K562 (cell line): Measurements from ENCODE around the gene RPL29. TPM values are rescaled to one million over a fixed set of nuclear protein-coding genes. Genes with fewer than 3 reads are reported as not detected.

Source experiments
- ATAC-seq: fragments of 200-7000 bp; cut with Tn5 transposase; 3 replicates; pipeline ENCODE4 v1.9.1; 2020; ENCODE audit warnings: moderate library complexity
- BruUV-seq: library from RNA; stranded (reverse); fragments of 400-500 nt; replicated peaks from 2 replicates; lab custom pipeline; 2021; lab: Mats Ljungman, UMichigan
- CTCF ChIA-PET: fragments of 300-600 bp; formaldehyde crosslinking; extraction: SDS; loops from one replicate; lab custom pipeline; 2021; ENCODE audit warnings: low intra/inter-chr PET ratio; lab: Yijun Ruan, JAX
- POLR2A ChIA-PET: fragments of 300-600, 350-650 bp; sonication (Branson Sonifier 250); formaldehyde crosslinking; extraction: SDS; loops from one replicate; lab custom pipeline; 2021; ENCODE audit warnings: antibody characterized with exemption, inconsistent platforms; lab: Yijun Ruan, JAX
- DNase-seq, 4 experiments: peaks; one replicate each; pipeline versions ENCODE4 v3.0.0 to v3.0.0-alpha.2; 2011 to 2018; ENCODE audit warnings: low spot score in 3 of 4, mixed read lengths in 3 of 4; ENCODE audit errors: extremely low read depth in 1 of 4
- FAIRE-seq: peaks from 2 replicates; lab custom pipeline; 2011; peaks lifted over from hg19 to GRCh38; lab: Jason Lieb, UNC
- H2AFZ ChIP-seq: 2 replicates; pipeline ENCODE4 v1.6.0; 2011; ENCODE audit warnings: low read depth, low read length, control low read depth, inconsistent platforms
- H3K27ac ChIP-seq: fragments of 200-600 bp; 3 replicates; pipeline ENCODE4 v1.8.0; 2011; ENCODE audit warnings: low read depth, mild to moderate bottlenecking, control low read depth, inconsistent platforms, low read length, moderate library complexity, mixed read lengths; ENCODE audit errors: extremely low read depth
- H3K27me3 ChIP-seq, 2 experiments: fragments of 300-600 bp in 1 of 2; 2 replicates in 1 of 2; 3 replicates in 1 of 2; pipeline versions ENCODE4 v1.6.0 to v1.8.0; 2011; ENCODE audit warnings: inconsistent platforms in 2 of 2, low read length in 2 of 2, mild to moderate bottlenecking in 1 of 2, mixed read lengths in 1 of 2, moderate library complexity in 1 of 2; ENCODE audit not compliant: control insufficient read depth in 2 of 2, insufficient read depth in 2 of 2
- H3K36me3 ChIP-seq: fragments of 300-600 bp; 3 replicates; pipeline ENCODE4 v1.8.0; 2011; ENCODE audit warnings: mild to moderate bottlenecking, low read length, inconsistent platforms; ENCODE audit not compliant: control insufficient read depth, insufficient read depth
- H3K4me1 ChIP-seq, 2 experiments: fragments of 200-600 bp in 1 of 2; replicated peaks in 1 of 2; 2 replicates in 1 of 2; 3 replicates in 1 of 2; pipeline versions ENCODE4 v1.5.1 to v1.8.0; 2011; ENCODE audit warnings: inconsistent platforms in 2 of 2, low read length in 2 of 2, mild to moderate bottlenecking in 1 of 2, mixed read lengths in 1 of 2, moderate library complexity in 1 of 2; ENCODE audit not compliant: control insufficient read depth in 2 of 2, insufficient read depth in 2 of 2
- H3K4me2 ChIP-seq: 2 replicates; pipeline ENCODE4 v1.6.1; 2011; ENCODE audit warnings: low read length, control low read depth, inconsistent platforms, mixed read lengths; ENCODE audit not compliant: insufficient read depth
- H3K4me3 ChIP-seq: fragments of 200-600 bp; sonication (generic), shearing (Covaris generic); 2 replicates; pipeline ENCODE4 v1.5.1; 2016; ENCODE audit warnings: control low read depth, inconsistent platforms
- H3K79me2 ChIP-seq: fragments of 200-600 bp; 3 replicates; pipeline ENCODE4 v1.8.0; 2011; ENCODE audit warnings: low read length, inconsistent platforms; ENCODE audit not compliant: control insufficient read depth, insufficient read depth
- H3K9ac ChIP-seq, 2 experiments: 2 replicates each; pipeline versions ENCODE4 v1.6.0 to v1.6.1; 2011; ENCODE audit warnings: low read depth in 2 of 2, low read length in 2 of 2, control low read depth in 1 of 2, inconsistent platforms in 1 of 2, mild to moderate bottlenecking in 1 of 2, mixed read lengths in 1 of 2; ENCODE audit not compliant: insufficient read depth in 1 of 2
- H3K9me1 ChIP-seq: one replicate; pipeline ENCODE4 v1.6.0; 2011; ENCODE audit warnings: inconsistent platforms, mild to moderate bottlenecking, low read length, moderate library complexity; ENCODE audit not compliant: control insufficient read depth, insufficient read depth
- H3K9me3 ChIP-seq: replicated peaks from 2 replicates; pipeline ENCODE4 v1.5.1; 2011; ENCODE audit warnings: low read depth, low read length, inconsistent platforms; ENCODE audit not compliant: control insufficient read depth, insufficient read depth
- H4K20me1 ChIP-seq: replicated peaks from 2 replicates; pipeline ENCODE4 v1.6.1; 2011; ENCODE audit warnings: low read length, inconsistent platforms, mixed read lengths; ENCODE audit not compliant: control insufficient read depth, insufficient read depth
- ELF1 ChIP-seq: fragments of 200-800 bp; sonication (Bioruptor generic); IDR thresholded peaks from 2 replicates; pipeline ENCODE4 v1.6.1; 2016; ENCODE audit warnings: missing genetic modification characterization, missing compliant biosample characterization
- NRF1 ChIP-seq, 2 experiments: fragments of 450-650 bp; IDR thresholded peaks in 1 of 2; conservative IDR thresholded peaks in 1 of 2; 2 replicates each; pipeline ENCODE4 v1.6.1; 2014; ENCODE audit warnings: mild to moderate bottlenecking in 2 of 2
- POLR2G ChIP-seq: fragments of 200-400 bp; formaldehyde crosslinking; IDR thresholded peaks from 2 replicates; pipeline ENCODE4 v1.6.1; 2017; ENCODE audit warnings: low read depth, mild to moderate bottlenecking, antibody characterized with exemption, low read length, moderate library complexity
- SRSF9 ChIP-seq: fragments of 200-400 bp; formaldehyde crosslinking; IDR thresholded peaks from 2 replicates; pipeline ENCODE4 v1.6.1; 2017; ENCODE audit warnings: low read depth, low read length, borderline replicate concordance
- ZFP36 ChIP-seq: fragments of 150-350 bp; IDR thresholded peaks from 2 replicates; pipeline ENCODE4 v1.6.1; 2018; ENCODE audit warnings: low read length, low read depth; ENCODE audit not compliant: partially characterized antibody
- ZNF133 ChIP-seq: fragments of 250-450 bp; sonication (Bioruptor Pico); IDR thresholded peaks from 2 replicates; pipeline ENCODE4 v1.4.0; 2020; ENCODE audit warnings: mild to moderate bottlenecking
- ZNF717 ChIP-seq: fragments of 250-450 bp; sonication (Bioruptor Pico); IDR thresholded peaks from 2 replicates; pipeline ENCODE4 v1.5.0; 2021
- WGBS: fragments of 100-300 bp; shearing (Covaris generic); methylation state at CpG from one replicate; pipeline ENCODE4 v1.1.6; 2016; ENCODE audit warnings: low coverage, mixed read lengths; ENCODE audit not compliant: insufficient coverage; ENCODE audit errors: missing lambda C conversion rate; 5-methylcytosine and 5-hydroxymethylcytosine counted together
- in situ Hi-C: fragments of 300-500 bp; cut with MboI; formaldehyde crosslinking; loops from 4 replicates; pipeline ENCODE4 v1.15.0; 2018; ENCODE audit warnings: inconsistent platforms, mixed read lengths
- intact Hi-C: fragments of 100-400 bp; cut with micrococcal nuclease; formaldehyde crosslinking; loops from 2 replicates; pipeline ENCODE4 v1.14.2; 2022
- polyA plus RNA-seq, 8 experiments: library from polyadenylated mRNA; depleted of rRNA in 4 of 8; stranded (reverse) in 5 of 8; unstranded in 3 of 8; fragments of >200 nt; fragmentation: Nextera tagmentation in 2 of 8; fragmentation: Illumina TruSeq in 1 of 8; extraction: Ambion mirVana in 2 of 8; extraction: Trizol in 1 of 8; gene quantifications; 2 replicates each; pipeline versions ENCODE4 v1.2.1 to v1.2.3, GENCODE V29; 2011 to 2014; ENCODE audit warnings: inconsistent platforms in 1 of 8, missing spikeins in 1 of 8
- total RNA-seq, 7 experiments: library from RNA; depleted of rRNA in 6 of 7; stranded (reverse); fragments of >200 nt in 6 of 7; fragmentation: Illumina TruSeq in 2 of 7; extraction: Trizol in 2 of 7; gene quantifications; 2 replicates each; pipeline versions ENCODE4 v1.2.1 to v1.2.3, GENCODE V29; 2011 to 2021; ENCODE audit warnings: low replicate concordance in 1 of 7
- TF ChIP-seq, protein P1 (sequence below): fragments of 450-650 bp; IDR thresholded peaks from 2 replicates; pipeline ENCODE4 v1.6.1; 2016; ENCODE audit warnings: mild to moderate bottlenecking, moderate library complexity

Gene RPL29
- total and polyA plus RNA-seq, 9 of the 15 experiments (the other 6 are each of a cell fraction or from before 2014, with no cell fraction given), result 568 to 1,475 (median 1,104) TPM

DNA sequence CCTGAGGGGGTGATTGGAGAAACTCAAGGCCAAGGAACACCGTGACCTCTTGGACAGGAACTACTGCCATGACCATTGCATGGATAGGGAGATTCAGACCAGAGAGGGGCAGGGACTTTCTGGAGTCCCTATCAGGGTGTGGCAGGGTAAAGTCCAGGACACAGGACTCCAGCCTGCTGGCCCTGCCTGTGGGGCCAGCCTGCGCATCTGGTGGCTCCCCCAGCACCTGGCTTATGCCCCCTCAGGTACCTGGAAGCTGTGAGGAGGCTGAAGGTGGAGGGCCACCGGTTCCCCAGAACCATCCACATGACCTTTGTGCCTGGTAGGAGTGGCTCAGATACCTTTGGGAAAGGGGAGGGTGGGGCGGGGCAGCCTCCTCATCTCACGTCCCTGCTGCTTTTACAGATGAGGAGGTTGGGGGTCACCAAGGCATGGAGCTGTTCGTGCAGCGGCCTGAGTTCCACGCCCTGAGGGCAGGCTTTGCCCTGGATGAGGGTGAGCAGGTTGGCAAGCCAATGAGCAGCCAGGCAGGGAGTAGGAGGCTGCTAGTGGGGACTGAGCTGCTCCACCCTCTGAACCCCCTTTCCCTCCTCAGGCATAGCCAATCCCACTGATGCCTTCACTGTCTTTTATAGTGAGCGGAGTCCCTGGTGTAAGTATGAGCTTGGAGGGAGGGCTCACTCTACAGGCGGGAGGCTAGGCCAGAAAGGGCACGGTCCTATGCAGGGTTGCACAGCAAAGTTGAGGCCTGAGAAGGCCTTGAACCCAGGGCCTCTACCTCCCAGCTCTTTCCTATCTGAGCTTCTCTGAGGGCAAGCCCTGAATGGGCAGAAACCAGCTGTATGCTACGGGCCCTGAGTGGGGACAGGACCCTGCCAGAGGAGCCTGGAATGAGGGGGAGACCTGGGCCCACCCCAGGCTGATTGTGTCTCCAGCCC, 9.4 kb downstream of the RPL29 start:
- Histone ChIP-seq H3K27ac (no peak overlapping the region), H3K4me1 (peaks cover 32 to 69% of the 10 kb centered on the region in 2 experiments; a peak in 4 of 5 replicates), H3K4me2 (peak overlapping the region; percentile 60), H3K27me3 (no peaks in the 10 kb centered on the region), H3K4me3 (no peak overlapping the region), H2AFZ (no peak overlapping the region), H3K79me2 (peaks cover 41% of the 10 kb centered on the region), H3K36me3 (peaks cover 32% of the 10 kb centered on the region; the same call in 2 of the 3 replicates), H4K20me1 (no peaks in the 10 kb centered on the region), H3K9me3 (no peaks in the 10 kb centered on the region), H3K9ac (peak overlapping the region in 1 of 2 experiments; percentile 91; a peak in 2 of 4 replicates), H3K9me1 (no peaks in the 10 kb centered on the region)
- ChIA-PET POLR2A (interaction anchor here (0.6 to 1.9 kb wide), 5 partner anchors 8 to 1429 kb away, joined by 3 to 10 read pairs (median 3); partner anchors contain the start of genes PARP3, RPL29 and RRP9), CTCF (no interaction called here)
- no TSS peak for BruUV-seq
- no peak for ATAC-seq
- in situ Hi-C loops, result no loop called here
- DNase-seq, result peak in 1 of 4 experiments; percentile 23
- WGBS, result 74% methylated on average over 3 of the region's 12 CpGs
- no peak for FAIRE-seq
- intact Hi-C loops, result no loop called here
- TF ChIP-seq NRF1 (conservative IDR thresholded peaks at IDR 0.05 in 1 of 2, IDR thresholded peaks at IDR 0.05 in 1 of 2) (peak in 1 of 2 experiments; percentile 36; a peak in 3 of 4 replicates), ELF1 (tag) (no peak), ZNF717 (CRISPR knock-in tag) (no peak), POLR2G (0 out of 2 replicates have a peak, but pooled peaks have one; percentile 24), SRSF9 (no peak), ZFP36 (peak; percentile 13), ZNF133 (no peak)
- TF ChIP-seq, protein P1, sequence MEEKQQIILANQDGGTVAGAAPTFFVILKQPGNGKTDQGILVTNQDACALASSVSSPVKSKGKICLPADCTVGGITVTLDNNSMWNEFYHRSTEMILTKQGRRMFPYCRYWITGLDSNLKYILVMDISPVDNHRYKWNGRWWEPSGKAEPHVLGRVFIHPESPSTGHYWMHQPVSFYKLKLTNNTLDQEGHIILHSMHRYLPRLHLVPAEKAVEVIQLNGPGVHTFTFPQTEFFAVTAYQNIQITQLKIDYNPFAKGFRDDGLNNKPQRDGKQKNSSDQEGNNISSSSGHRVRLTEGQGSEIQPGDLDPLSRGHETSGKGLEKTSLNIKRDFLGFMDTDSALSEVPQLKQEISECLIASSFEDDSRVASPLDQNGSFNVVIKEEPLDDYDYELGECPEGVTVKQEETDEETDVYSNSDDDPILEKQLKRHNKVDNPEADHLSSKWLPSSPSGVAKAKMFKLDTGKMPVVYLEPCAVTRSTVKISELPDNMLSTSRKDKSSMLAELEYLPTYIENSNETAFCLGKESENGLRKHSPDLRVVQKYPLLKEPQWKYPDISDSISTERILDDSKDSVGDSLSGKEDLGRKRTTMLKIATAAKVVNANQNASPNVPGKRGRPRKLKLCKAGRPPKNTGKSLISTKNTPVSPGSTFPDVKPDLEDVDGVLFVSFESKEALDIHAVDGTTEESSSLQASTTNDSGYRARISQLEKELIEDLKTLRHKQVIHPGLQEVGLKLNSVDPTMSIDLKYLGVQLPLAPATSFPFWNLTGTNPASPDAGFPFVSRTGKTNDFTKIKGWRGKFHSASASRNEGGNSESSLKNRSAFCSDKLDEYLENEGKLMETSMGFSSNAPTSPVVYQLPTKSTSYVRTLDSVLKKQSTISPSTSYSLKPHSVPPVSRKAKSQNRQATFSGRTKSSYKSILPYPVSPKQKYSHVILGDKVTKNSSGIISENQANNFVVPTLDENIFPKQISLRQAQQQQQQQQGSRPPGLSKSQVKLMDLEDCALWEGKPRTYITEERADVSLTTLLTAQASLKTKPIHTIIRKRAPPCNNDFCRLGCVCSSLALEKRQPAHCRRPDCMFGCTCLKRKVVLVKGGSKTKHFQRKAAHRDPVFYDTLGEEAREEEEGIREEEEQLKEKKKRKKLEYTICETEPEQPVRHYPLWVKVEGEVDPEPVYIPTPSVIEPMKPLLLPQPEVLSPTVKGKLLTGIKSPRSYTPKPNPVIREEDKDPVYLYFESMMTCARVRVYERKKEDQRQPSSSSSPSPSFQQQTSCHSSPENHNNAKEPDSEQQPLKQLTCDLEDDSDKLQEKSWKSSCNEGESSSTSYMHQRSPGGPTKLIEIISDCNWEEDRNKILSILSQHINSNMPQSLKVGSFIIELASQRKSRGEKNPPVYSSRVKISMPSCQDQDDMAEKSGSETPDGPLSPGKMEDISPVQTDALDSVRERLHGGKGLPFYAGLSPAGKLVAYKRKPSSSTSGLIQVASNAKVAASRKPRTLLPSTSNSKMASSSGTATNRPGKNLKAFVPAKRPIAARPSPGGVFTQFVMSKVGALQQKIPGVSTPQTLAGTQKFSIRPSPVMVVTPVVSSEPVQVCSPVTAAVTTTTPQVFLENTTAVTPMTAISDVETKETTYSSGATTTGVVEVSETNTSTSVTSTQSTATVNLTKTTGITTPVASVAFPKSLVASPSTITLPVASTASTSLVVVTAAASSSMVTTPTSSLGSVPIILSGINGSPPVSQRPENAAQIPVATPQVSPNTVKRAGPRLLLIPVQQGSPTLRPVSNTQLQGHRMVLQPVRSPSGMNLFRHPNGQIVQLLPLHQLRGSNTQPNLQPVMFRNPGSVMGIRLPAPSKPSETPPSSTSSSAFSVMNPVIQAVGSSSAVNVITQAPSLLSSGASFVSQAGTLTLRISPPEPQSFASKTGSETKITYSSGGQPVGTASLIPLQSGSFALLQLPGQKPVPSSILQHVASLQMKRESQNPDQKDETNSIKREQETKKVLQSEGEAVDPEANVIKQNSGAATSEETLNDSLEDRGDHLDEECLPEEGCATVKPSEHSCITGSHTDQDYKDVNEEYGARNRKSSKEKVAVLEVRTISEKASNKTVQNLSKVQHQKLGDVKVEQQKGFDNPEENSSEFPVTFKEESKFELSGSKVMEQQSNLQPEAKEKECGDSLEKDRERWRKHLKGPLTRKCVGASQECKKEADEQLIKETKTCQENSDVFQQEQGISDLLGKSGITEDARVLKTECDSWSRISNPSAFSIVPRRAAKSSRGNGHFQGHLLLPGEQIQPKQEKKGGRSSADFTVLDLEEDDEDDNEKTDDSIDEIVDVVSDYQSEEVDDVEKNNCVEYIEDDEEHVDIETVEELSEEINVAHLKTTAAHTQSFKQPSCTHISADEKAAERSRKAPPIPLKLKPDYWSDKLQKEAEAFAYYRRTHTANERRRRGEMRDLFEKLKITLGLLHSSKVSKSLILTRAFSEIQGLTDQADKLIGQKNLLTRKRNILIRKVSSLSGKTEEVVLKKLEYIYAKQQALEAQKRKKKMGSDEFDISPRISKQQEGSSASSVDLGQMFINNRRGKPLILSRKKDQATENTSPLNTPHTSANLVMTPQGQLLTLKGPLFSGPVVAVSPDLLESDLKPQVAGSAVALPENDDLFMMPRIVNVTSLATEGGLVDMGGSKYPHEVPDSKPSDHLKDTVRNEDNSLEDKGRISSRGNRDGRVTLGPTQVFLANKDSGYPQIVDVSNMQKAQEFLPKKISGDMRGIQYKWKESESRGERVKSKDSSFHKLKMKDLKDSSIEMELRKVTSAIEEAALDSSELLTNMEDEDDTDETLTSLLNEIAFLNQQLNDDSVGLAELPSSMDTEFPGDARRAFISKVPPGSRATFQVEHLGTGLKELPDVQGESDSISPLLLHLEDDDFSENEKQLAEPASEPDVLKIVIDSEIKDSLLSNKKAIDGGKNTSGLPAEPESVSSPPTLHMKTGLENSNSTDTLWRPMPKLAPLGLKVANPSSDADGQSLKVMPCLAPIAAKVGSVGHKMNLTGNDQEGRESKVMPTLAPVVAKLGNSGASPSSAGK, result no peak
